HPDE6-E6E7 (cell line): ENCODE results near the gene IQGAP3.

Experiments
- DNase-seq: peaks from one replicate; pipeline ENCODE4 v3.0.0; 2011; ENCODE audit warnings: missing footprints; ENCODE audit errors: extremely low spot score

The IQGAP3 gene

DNA sequence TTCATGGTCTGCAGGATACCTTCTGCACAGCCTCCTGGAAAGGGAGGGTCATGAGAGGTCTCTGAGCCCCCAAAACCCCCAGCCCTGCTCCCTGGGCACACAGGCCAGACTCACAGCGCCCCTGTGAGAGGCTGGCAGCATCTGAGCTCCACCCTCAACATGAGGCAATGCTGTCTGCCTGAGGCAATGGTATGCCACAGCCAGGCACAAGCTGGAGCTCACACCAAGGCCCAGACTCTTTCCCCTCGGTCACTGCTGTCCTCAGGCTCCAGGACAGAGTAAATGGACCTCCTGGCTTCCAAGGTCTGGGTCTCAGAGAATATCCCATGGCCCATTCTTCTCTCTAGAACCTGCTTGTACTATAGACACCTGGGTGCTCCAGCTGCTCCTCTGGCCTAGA, 89.0 kb downstream of the IQGAP3 start:
- DNase-seq: no peak

DNA sequence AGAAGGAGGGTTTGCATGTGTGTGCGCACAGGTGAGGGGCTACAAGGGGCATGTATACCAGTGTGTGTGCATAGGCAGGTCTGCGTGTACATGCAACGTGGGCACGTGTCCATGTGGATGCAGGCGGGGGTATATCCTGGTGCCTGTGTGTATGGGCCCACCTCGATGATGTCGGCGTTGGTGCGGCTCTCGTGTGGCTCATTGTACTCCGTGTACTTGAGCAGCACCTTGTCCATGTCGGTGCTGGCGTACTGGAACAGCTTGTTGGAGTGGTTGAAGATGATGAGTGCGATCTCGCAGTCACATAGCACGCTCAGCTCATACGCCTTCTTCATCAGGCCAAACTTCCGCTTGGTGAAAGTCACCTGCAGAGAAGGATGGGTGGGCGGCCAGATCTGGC, 90.1 kb downstream of the IQGAP3 start:
- no peak for DNase-seq

GRCh38 chr1:156481527-156481926, 90.8 kb downstream of the IQGAP3 start:
- no peak for DNase-seq

GRCh38 chr1:156480411-156481192, 91.8 kb downstream of the IQGAP3 start:
- no peak for DNase-seq

DNA sequence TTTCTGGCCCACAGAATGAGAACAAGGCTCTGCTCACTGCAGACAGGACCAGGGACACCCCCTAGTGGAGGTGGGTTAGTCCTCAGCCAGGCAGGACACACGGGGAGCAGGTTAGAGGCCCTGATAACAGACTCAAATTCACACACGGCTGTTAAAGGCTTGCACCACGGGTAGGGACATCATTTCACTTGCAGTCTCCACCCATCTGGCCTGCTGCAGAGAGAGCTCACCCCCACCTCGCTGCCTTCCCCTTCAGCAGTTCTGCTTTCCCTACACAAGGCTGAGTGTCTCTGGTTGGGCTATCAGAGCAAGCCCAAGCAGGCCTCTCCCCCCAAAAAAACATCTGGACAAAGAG, 92.4 kb downstream of the IQGAP3 start:
- DNase-seq: no peak

GRCh38 chr1:156479093-156480015, 93.0 kb downstream of the IQGAP3 start:
- DNase-seq: no peak

DNA sequence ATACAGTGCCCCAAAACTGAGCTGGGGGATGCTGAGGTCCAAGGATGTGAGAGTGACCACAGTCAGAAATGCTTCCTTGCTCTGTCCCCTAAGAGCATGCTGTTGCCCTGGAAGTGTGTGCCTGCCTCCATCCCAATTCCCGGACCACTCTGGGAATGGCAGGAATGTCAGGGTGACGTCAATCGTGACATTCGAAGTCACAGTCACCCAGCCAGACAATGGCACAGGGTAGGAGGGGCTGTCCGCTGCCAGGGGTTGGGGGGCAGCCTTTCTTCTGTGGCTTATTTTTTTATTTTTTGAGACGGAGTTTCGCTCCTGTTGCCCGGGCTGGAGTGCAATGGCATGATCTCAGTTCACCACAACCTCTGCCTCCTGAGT, 94.1 kb downstream of the IQGAP3 start:
- DNase-seq: no peak

DNA sequence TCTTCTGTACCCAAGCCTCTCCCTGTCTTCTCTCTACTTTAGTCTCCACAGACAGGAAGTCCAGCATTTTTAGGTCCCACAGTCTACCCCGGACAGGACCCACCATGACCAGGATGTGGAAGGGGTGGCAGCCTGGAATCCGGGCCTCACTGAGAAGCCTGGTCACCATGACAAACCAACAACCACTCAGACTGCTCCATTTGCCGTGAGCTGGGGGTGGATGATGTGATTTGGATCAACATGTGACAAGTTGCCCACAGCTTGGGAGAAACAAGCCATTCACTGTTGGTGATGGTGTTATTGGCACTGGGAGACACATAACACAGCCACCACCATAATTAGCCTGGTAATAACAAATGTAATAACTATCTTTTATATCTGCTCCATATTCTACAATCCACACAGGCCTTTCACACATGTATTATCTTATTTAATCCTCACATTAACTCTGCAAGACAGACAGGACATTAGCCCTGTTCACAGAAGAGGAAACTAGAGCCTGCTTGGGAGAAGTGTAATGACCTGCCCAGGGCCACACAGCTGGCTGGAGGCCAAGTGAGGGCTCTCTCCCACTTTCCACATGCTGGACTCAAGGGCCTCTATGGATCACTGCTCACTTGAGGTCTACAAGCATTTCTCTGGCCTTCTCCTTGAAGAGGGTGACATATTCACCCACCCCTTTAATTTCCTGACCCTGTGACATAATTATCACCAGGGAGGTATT, 94.7 kb downstream of the IQGAP3 start:
- DNase-seq: no peak

- DNase-seq: no peak
These were observed 95.7 kb downstream of the IQGAP3 start for GRCh38 chr1:156476501-156477298.

GRCh38 chr1:156475568-156476500, 96.5 kb downstream of the IQGAP3 start:
- no peak for DNase-seq
